ENCODE data around the gene SBDS. TPM values are rescaled to one million over a fixed set of nuclear protein-coding genes. Genes with fewer than 3 reads are reported as not detected.

The SBDS gene
- total RNA-seq, 6 experiments from 2014 or later: 50.5 to 63.1 (median 60.5) TPM

- H3K36me3 ChIP-seq: peaks cover 0 to 35% (median 9%) of the 10 kb centered on the region in 4 donors
- intact Hi-C loops (cut with DNase I): no loop called here
- ATAC-seq: no peak
Observed at GRCh38 chr7:66960192-66960591, 35.2 kb downstream of the SBDS start.

GRCh38 chr7:66958538-66959350, 36.6 kb downstream of the SBDS start:
- H3K27ac ChIP-seq: no peak overlapping the region
- no peak overlapping the region for H3K4me3 ChIP-seq
- H3K9me3 ChIP-seq: no peaks in the 10 kb centered on the region
- TF ChIP-seq CTCF (IDR thresholded peaks at IDR 0.05) (no peak), POLR2A (IDR thresholded peaks at IDR 0.05) (no peak)
- no peaks in the 10 kb centered on the region for H3K4me1 ChIP-seq
- intact Hi-C loops (cut with DNase I): no loop called here
- WGBS (ENCODE audit: insufficient coverage, low coverage, low lambda C conversion rate, missing lambda C conversion rate): 90% methylated on average over 9 of the region's 17 CpGs
- DNase-seq (no peak), ATAC-seq (peak in 1 of 4 donors; percentile 28)
- peaks cover 0 to 48% (median 13%) of the 10 kb centered on the region in 4 donors for H3K36me3 ChIP-seq
- no peaks in the 10 kb centered on the region for H3K27me3 ChIP-seq

More at GRCh38 chr7:66960192-66960591, 35.2 kb downstream of the SBDS start:
- TF ChIP-seq POLR2A (IDR thresholded peaks at IDR 0.05): no peak
- TF ChIP-seq CTCF (IDR thresholded peaks at IDR 0.05): no peak
- Histone ChIP-seq H3K4me3 (no peak overlapping the region), H3K27me3 (no peaks in the 10 kb centered on the region), H3K4me1 (no peaks in the 10 kb centered on the region), H3K27ac (no peak overlapping the region), H3K9me3 (no peaks in the 10 kb centered on the region)
- no peak for DNase-seq
- WGBS (ENCODE audit: insufficient coverage, low coverage, low lambda C conversion rate, missing lambda C conversion rate): 93% methylated on average over 4 of the region's 4 CpGs

- Histone ChIP-seq H3K9me3 (no peaks in the 10 kb centered on the region), H3K27ac (no peak overlapping the region), H3K27me3 (no peaks in the 10 kb centered on the region), H3K36me3 (peaks cover 0 to 58% (median 16%) of the 10 kb centered on the region in 4 donors), H3K4me1 (no peaks in the 10 kb centered on the region), H3K4me3 (no peak overlapping the region)
- 92% methylated on average over 3 of the region's 13 CpGs for WGBS (ENCODE audit: insufficient coverage, low coverage, low lambda C conversion rate, missing lambda C conversion rate)
- no peak for DNase-seq
- no peak for TF ChIP-seq CTCF (IDR thresholded peaks at IDR 0.05)
- TF ChIP-seq POLR2A (IDR thresholded peaks at IDR 0.05): no peak
- no peak for ATAC-seq
- intact Hi-C loops (cut with DNase I): no loop called here
Observed at GRCh38 chr7:66957595-66958290, 37.6 kb downstream of the SBDS start.

- Histone ChIP-seq H3K4me3 (no peak overlapping the region), H3K9me3 (no peaks in the 10 kb centered on the region), H3K4me1 (no peaks in the 10 kb centered on the region), H3K36me3 (peaks cover 0 to 96% (median 42%) of the 10 kb centered on the region in 4 donors), H3K27me3 (no peaks in the 10 kb centered on the region), H3K27ac (no peak overlapping the region)
- no peak for ATAC-seq
- intact Hi-C loops (cut with DNase I): no loop called here
- no peak for DNase-seq
- 74% methylated on average over 5 of the region's 5 CpGs for WGBS (ENCODE audit: insufficient coverage, low coverage, low lambda C conversion rate, missing lambda C conversion rate)
- no peak for TF ChIP-seq POLR2A (IDR thresholded peaks at IDR 0.05)
- TF ChIP-seq CTCF (IDR thresholded peaks at IDR 0.05): no peak
Observed at GRCh38 chr7:66953044-66953427, 42.4 kb downstream of the SBDS start.

All from right lobe of liver (tissue), 6 donors.